ENCODE data around the gene RCAN1.

GRCh38 chr21:34644825-34645224 lies 29.9 kb upstream of the RCAN1 start:
- TF ChIP-seq SIN3A (IDR thresholded peaks at IDR 0.05; ENCODE audit: low read depth) (no peak), POLR2AphosphoS5 (IDR thresholded peaks at IDR 0.05; ENCODE audit: low read depth, low read length) (no peak), JUND (IDR thresholded peaks at IDR 0.05) (no peak), MAX (IDR thresholded peaks at IDR 0.05) (no peak), RAD21 (IDR thresholded peaks at IDR 0.05; ENCODE audit: low read depth) (no peak), EZH2 (IDR thresholded peaks at IDR 0.05) (no peak), POLR2A (IDR thresholded peaks at IDR 0.05; ENCODE audit: borderline replicate concordance, extremely low read depth, insufficient read depth, insufficient read length) (no peak)
- TF ChIP-seq, protein P1, sequence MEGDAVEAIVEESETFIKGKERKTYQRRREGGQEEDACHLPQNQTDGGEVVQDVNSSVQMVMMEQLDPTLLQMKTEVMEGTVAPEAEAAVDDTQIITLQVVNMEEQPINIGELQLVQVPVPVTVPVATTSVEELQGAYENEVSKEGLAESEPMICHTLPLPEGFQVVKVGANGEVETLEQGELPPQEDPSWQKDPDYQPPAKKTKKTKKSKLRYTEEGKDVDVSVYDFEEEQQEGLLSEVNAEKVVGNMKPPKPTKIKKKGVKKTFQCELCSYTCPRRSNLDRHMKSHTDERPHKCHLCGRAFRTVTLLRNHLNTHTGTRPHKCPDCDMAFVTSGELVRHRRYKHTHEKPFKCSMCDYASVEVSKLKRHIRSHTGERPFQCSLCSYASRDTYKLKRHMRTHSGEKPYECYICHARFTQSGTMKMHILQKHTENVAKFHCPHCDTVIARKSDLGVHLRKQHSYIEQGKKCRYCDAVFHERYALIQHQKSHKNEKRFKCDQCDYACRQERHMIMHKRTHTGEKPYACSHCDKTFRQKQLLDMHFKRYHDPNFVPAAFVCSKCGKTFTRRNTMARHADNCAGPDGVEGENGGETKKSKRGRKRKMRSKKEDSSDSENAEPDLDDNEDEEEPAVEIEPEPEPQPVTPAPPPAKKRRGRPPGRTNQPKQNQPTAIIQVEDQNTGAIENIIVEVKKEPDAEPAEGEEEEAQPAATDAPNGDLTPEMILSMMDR (IDR thresholded peaks at IDR 0.05 in 2 of 3, conservative IDR thresholded peaks at IDR 0.05 in 1 of 3; ENCODE audit: borderline replicate concordance in 1 of 3, insufficient read depth in 1 of 3, low read depth in 2 of 3, low read length in 2 of 3) = no peak
- TF ChIP-seq, protein P2, sequence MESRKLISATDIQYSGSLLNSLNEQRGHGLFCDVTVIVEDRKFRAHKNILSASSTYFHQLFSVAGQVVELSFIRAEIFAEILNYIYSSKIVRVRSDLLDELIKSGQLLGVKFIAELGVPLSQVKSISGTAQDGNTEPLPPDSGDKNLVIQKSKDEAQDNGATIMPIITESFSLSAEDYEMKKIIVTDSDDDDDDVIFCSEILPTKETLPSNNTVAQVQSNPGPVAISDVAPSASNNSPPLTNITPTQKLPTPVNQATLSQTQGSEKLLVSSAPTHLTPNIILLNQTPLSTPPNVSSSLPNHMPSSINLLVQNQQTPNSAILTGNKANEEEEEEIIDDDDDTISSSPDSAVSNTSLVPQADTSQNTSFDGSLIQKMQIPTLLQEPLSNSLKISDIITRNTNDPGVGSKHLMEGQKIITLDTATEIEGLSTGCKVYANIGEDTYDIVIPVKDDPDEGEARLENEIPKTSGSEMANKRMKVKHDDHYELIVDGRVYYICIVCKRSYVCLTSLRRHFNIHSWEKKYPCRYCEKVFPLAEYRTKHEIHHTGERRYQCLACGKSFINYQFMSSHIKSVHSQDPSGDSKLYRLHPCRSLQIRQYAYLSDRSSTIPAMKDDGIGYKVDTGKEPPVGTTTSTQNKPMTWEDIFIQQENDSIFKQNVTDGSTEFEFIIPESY (IDR thresholded peaks at IDR 0.05; ENCODE audit: extremely low read depth, insufficient replicate concordance, low read length) = no peak
